ENCODE data around the gene ACAP2.
A peak's percentile ranks its signal among the peaks of the same experiment; 100 is the strongest.
"Not testable (repeated sequence)": the region's sequence is repeated elsewhere in the genome, so short reads cannot be mapped to it uniquely, and the experiment has no call there.

The ACAP2 gene

DNA sequence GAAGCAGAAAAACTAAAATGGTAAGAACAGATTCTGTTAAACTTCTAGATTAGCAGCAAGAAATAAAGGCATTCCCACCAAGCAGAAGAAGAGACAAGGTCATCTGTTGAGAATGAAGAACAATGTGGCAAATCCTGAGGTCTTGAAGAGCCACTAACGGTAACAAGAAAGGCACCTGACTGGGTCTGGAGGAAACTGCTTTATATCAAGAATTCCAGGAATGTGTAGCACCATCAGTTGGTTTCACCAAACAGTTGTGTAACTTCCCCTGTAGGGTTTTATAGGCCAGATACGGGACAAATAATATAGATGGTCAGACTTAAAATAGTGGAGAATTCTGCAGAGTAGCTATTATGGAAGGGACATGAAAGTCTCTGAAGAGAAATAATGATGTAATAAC is 57.3 kb downstream of the ACAP2 start:
- peak; percentile 50 for DNase-seq (ENCODE audit: low spot score)

DNA sequence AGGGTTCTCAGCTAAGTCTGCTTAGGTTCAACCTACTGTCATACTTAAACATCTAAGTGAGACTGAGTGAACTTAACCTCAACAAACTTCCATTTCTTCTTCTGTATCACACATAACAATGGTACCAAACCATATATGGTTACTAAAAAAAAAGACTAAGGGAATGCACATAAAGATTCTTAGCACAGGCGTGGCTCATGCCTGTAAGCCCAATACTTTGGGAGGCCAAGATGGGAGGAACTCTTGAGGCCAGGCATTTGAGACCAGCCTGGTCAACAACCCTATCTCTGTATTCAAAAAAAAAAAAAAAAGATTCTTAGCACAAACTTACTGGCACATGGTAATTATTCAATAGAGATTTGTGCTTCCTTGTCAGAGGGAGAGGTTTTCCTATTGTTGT is 57.9 kb downstream of the ACAP2 start:
- DNase-seq (ENCODE audit: low spot score): no peak

DNA sequence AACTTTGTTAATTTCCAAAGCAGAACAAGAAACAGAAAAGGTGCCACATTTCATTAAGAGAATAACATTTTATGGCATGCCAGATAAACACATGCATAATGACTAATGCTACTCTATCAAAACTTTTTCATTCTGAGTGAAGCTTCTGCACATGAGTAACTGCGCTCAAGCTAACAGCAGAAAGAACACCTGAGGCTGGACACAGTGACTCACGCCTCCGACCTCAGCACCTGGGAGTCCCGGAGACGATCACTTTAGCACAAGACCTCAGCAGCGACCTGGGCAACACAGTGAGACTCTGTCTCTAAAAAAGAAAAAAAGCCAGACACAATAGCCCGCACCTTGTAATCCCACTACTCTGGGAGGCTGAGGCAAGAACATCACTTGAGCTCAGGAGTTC is 70.6 kb downstream of the ACAP2 start:
- peak; percentile 39 for DNase-seq (ENCODE audit: low spot score)

DNA sequence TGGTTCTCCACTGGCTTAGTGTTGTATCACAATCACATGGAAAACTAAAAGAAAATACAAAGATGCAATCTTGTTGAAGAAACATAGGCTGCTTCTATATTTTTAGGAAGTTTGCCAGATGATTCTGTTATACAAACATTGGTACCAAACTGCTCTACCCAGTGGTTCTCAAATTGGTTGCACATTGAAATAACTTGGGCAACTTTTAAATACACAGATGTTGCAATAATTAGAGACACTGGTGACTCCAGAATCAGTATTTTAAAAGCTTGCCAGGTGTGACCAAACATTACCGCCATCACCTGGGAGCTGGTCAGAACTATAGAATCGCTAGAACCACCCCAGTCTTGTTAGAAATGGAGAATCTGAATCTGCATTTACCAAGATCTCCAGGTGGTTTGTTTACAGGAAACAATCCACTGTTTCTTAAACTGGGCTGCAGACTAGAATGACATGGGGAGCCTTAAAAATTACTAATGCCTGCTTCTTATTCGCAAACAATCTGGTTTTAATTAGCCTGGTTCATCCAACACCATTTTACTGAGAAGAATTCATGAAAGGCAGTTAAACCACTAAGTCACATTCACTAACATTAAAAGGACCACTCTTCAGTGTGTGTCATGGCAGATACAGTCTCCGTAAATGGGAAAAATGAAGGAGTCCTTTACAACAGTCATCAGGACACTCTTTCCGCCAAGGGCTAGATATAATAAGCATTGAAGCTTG is 76.5 kb downstream of the ACAP2 start:
- no peak for DNase-seq (ENCODE audit: low spot score)

DNA sequence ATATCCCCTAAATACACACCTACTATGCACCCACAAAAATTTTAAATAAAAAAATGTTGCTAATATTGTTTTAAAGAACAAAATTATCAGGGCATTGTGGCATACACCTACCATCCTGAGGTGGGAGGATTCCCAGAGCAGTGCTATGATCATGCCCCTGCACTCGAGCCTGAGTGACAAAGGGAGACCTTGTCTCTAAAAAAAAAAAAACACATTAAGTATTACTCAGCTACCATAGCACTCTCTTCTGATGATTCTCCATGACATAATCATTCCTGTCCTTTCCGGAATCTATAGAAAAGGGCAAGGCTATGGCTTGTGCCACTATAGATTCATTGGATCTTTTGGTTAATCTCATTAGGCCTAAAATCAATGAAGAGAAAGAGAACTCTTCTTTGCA is 77.4 kb downstream of the ACAP2 start:
- DNase-seq (ENCODE audit: low spot score): no peak

DNA sequence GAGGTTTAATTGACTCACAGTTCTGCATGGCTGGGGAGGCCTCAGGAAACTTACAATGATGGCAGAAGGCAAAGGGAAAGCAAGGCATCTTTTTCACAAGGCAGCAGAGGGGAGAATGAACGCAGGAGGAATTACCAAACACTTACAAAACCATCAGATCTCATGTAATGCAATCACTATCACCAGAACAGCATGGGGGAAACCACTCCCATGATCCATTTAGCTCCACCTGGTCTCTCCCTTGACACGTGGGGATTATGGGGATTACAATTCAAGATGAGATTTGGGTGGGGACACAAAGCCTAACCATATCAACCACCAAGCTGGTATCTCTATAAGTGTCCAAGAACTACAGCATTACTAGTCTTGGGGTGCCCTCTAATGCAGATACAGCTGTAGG is 85.0 kb downstream of the ACAP2 start:
- not testable (repeated sequence) for DNase-seq (ENCODE audit: low spot score)

DNA sequence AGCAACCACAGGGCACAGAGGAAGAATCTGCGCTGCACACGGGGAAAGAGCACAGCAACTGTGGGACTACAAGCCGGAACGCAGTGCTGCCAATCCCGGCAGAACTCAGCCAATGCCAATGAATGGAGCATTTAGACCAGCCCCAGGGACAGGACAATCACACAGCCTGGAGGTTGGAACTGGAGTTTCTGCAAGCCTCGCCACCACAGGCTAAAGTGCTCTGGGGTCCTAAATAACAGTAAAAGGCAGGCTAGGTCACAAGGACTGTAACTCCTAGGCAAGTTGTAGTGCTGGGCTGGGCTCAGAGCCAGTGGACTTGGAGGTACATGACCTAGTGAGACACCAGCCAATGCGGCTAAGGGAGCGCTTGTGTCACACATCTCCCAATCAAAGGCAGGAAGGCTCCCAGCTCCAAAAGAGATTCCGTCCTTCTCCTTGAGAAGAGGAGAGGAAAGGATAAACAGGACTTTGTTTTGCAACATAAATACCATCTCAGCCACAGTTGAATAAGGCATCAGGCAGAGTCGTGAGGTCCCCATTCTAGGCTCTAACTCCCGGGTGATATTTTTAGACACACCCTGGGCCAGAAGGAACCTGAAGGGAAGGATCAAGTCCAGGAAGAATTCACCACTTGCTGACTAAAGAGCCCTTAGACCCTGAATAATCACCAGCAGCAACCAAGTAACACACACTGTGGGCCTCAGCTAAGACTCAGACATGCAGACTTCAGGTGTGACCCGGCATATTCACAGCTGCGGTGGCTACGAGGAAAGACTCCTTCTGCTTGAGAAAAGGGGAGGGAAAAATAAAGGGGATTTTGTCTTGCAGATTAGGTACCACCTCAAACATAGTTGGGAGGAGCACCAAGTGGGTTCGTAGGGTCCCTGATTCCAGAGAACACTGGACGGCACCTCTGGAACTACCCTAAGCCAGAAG is 86.4 kb downstream of the ACAP2 start:
- DNase-seq (ENCODE audit: low spot score): no peak

DNA sequence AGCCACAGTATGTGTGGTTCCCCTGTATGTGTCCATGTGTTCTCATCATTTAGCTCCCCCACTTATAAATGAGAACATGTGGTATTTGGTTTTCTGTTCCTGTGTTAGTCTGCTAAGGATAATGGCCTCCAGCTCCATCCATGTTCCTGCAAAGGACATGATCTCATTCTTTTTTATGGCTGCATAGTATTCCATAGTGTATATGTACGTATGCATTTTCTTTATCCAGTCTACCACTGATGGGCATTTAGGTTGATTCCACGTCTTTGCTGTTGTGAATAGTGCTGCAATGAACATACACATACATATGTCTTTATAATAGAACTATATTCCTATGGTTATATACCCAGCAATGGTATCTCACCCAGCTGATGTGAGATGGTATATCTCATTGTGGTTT is 88.8 kb downstream of the ACAP2 start:
- not testable (repeated sequence) for DNase-seq (ENCODE audit: low spot score)

DNA sequence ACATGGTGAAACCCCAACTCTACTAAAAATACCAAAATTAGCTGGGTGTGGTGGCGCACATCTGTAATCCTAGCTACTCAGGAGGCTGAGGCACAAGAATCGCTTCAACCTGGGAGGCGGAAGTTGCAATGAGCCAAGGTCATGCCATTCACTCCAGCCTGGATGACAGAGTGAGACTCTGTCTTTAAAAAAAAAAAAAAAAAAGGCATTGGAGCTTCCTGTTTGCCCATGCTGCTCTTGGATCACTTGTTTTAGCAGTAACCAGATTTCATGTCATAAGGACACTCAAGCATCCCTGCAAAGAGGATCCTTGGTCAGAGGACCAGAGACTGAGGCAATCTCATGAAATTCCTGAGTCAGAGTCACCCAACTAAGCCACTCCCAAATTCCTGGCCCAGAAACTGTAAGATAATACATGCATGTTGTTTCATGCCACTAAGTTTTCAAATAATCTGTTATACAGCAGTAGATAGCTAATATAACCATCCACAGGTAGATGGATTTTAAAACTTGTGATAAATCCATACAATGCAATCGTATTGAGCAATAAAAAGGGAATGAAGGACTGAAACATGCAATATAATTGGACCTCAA is 89.8 kb downstream of the ACAP2 start:
- DNase-seq (ENCODE audit: low spot score): peak; percentile 70

DNA sequence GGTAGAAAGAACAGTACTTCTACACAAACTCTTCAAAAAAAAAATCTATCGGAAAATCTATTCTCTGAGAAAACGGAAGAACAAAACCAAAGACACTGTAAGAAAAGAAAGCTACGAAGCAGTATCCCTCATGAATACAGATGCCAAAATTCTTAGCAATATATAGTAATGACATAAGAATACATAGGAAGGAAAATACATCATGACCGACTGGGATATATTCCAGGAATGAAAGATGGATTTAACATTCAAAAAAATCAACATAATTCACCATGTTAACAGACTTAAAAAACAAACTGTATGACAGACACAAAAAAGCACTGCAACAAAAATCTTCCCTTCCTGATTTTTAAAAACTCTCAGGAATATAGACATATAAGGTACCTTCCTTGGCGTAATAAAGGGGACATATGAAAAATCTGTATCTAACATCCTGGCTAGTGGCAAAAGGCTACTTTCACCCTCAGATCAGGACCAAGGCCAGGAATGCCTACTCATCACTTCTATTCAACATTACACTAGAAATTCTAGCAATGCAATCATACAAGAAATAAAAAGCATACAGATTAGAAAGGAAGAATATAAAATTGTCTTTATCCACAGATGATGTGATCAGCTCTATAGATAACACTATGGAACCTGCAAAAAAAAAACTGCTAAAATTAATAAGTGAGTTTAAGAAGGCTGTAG is 94.2 kb downstream of the ACAP2 start:
- no peak for DNase-seq (ENCODE audit: low spot score)

DNA sequence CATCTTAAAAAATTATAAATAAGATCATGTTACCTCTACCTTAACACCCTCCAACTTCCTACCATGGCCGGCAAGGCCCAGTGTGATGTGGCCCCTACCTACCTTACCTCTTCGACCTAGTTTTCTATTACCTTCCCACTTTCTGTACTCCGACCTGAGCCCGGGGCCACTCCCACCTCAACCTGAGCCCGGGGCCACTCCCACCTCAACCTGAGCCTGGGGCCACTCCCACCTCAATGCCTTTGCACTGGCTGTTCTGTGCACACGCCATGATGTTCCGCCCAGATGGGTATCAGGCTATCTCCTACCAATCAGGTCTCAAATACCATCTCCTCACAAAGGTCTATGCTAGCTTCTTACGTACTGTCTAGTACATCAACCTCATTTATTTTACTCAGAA is 105.1 kb downstream of the ACAP2 start:
- DNase-seq (ENCODE audit: low spot score): no peak

DNA sequence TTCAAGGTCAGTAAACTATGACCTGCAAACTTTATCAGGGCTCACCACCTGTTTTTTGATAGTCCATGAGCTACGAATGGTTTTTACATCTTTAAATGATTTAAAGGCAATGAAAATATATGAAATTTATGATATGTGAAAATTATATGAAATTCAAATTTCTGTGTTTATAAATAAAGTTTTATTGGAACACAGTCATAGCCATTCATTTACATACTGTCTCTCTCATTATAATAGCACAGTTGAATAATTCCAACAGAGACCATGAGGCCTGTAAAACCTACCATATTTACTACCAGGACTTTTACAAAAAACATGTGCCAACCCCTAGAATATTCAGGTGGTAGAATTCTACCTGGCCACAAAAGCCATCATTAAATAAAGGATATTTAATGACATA is 107.9 kb downstream of the ACAP2 start:
- DNase-seq (ENCODE audit: low spot score): no peak

DNA sequence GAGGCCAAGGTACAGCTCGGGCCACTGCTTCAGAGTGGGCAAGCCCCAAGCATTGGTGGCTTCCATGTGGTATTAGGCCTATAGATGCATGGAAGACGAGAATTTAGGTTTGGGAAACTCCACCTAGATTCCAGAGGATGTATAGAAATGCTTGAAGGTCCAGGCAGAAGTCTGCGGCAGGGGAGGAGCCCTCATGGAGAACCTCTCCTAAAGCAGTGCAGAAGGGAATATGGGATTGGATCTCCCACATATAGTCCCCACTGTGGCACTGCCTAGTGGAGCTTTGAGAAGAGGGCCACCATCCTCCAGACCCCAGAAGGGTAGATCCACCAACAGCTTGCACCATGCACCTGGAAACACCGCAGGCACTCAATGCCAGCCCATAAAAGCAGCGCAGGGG is 123.8 kb downstream of the ACAP2 start:
- DNase-seq (ENCODE audit: low spot score): no peak

DNA sequence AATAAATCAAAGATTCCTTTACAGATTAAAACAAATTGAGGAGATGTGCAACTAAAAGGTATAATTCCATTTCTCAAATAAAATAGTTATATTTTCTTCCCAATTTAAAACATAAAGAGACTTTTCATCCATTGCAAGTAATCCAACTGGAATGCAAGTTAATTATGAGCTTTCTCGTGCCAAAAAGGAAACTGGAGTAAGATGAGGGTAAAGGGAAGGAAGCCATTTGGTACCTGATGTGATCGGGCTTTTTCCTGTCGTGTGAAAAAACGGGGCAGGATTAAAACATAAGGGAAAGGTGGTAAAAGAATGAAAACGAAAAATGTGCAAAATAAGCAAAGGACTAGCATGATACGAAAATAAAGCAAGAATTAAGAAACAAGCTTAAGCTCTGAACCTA is 130.1 kb downstream of the ACAP2 start:
- DNase-seq (ENCODE audit: low spot score): no peak

DNA sequence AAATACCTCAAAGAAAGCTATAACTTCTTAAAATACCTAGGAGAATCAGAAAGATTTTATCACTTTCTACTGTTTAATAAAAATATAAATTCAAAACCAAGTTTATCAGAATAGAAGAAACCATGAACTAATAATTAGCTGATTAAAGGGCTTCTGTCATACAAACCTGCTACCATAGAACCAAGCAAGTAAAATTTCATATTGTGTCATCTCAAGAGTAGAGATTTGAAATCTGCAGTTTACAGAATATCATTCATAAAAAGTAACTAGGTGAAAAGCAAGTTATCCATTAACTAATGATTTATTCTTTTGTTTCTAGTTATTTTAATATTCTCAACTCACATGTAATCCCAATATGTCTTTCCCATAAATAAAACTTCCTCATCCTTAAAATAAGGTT is 135.1 kb downstream of the ACAP2 start:
- peak; percentile 6 for DNase-seq (ENCODE audit: low spot score)

DNA sequence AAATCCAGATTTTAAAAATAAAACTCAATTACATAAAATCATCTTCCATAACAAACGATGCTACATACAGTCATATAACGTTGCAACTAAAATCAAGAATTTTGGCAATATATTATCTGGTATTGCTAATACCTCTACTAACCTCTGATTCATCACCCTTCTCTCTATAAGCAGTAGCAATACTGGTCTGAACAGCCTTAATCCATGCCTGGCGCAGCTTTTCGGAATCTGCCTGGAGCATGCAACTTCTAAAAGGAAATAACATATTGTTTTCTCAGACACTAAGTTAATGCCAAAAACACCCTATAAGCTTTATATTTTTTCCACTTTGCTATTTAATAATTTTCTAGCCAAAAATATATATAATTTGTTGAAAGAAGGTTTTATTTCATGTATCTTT is 136.5 kb downstream of the ACAP2 start:
- DNase-seq (ENCODE audit: low spot score): no peak

DNA sequence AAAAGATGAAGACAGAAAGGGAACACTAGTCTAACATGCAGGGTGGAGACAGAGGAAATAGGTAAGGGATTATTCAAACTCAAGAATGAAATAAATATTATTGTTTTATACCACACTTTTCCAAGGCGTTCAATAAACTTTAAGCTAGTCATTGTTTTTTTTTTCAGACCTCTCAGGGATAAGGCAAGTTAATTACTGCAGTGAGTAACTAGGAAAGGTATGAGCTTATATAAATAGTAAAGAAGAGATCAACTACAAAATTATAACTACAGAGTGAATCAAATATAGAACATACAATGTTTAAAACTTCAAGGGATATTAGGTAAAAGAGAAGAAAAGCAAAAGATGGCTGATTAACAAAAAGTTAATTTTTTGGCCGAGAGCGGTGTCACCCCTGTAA is 140.4 kb downstream of the ACAP2 start:
- DNase-seq (ENCODE audit: low spot score): no peak

DNA sequence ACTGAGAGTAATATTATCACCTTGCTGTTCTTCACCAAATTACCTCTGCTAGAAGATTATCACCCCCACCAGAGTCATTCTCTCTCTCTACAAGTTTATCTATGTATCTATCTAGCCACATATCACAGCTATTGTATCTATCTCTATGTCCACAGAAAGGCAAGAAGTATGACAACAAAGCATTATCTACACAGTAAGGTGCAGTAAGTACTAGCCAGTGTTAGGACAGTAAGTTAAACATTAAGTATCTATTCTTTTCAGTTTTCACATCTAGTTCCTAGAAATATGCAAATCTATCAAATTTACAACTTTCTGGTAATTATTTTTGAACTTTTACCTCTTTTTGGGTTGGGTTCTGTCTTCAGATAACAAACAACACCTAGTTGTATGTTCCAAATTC is 145.4 kb downstream of the ACAP2 start:
- DNase-seq (ENCODE audit: low spot score): no peak

DNA sequence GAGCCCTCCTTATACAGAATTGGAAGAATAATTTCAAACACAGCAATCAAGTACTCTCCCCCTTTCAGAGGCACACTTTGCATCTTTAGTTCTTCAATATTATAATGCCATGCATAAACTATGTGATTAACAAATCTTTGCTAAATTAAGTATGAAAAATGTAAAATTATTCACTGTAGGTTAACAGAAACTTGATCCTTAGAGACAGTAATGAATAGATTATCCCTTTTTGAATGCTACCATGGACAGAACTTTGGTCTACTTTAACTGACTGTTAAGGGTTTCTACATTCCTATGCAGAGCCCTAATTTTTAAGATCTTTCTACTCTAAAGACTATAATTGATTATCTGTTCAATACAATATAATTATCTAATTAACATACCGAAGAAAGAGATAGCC is 146.2 kb downstream of the ACAP2 start:
- DNase-seq (ENCODE audit: low spot score): no peak

DNA sequence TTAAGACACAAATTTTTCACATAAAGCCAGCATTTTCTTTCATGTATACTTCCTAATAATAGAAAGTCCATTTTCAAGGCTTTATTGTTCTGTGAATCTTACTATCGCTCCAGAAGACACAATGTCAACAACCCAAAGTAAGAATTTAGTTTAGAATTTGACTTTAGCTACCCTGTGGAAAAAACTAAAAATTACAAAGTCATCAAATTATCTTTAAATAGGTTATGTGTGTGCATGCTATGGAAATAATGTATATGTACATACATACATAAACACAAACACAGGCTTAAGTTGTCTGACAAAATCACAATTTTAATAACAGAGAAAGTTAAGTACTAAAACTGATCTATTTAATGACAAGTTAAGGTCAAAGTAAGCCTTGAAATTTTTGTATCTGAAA is 151.7 kb downstream of the ACAP2 start:
- no peak for DNase-seq (ENCODE audit: low spot score)

DNA sequence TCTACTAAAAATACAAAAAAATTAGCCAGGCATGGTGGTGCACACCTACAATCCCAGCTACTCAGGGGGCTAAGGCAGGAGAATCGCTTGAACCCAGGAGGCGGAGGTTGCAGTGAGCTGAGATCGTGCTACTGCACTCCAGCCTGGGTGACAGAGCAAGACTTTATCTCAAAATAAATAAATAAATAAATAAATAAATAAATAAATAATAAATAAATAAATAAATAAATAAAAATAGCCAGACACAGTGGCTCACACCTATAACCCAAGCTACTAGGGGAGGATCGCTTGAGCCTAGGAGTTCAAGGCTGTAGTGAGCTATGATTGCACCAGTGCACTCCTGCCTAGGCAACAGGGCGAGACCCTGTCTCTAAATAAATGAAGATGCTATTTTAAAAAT is 152.2 kb downstream of the ACAP2 start:
- DNase-seq (ENCODE audit: low spot score): not testable (repeated sequence)

DNA sequence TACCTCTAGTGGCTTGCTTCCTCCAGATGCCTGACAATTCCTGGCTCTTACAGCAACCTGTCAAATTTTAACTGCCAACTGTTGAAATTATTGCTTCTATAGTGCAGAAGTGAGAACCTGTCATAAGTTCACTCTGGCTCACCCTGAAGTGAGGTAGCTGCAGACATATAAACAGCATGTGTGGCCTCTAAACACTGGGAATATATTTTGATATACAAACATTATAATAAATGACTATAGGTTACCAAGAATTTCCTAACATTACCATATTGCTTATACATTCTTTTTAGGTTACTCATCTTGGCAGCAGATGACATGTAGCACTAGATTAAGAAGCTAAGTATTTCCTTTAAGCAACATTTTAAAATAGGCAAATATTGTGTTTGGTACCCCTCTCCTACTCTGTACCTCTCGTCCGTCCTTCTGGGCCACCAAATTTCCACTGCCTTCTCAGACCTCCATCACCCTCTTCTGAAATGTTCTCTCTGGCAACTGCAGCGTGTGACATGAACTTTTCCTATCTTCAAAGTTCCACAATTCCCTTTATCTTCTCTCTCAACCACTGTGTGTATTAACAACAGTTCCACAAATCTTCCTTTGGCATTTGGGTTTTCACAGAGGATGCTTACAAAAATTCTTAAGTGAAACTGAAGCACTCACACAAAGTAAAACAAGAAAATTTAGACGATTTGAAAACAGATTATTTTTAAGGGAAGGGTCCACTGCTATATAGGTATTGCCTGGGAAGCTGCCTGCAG is 156.5 kb downstream of the ACAP2 start:
- no peak for DNase-seq (ENCODE audit: low spot score)

Data from kidney tubule cell (primary cell).